Liver (tissue), 3 donors: ENCODE measurements around the gene PC.

Experiments used
- FOXA1 ChIP-seq: IDR thresholded peaks from 2 replicates; pipeline ENCODE4 v1.6.1; 2016; ENCODE audit warnings: antibody characterized with exemption
- GABPA ChIP-seq, 2 donors: IDR thresholded peaks in 1 of 2; conservative IDR thresholded peaks in 1 of 2; 2 replicates each; pipeline ENCODE4 v1.6.1; 2016; ENCODE audit warnings: antibody characterized with exemption in 2 of 2, mild to moderate bottlenecking in 1 of 2, moderate library complexity in 1 of 2
- RAD21 ChIP-seq, 2 donors: IDR thresholded peaks; 2 replicates each; pipeline ENCODE4 v1.6.1; 2016; ENCODE audit warnings: antibody characterized with exemption in 2 of 2, mild to moderate bottlenecking in 2 of 2
- RXRA ChIP-seq, 2 donors: IDR thresholded peaks; 2 replicates each; pipeline ENCODE4 v1.6.1; 2017 to 2018; ENCODE audit warnings: antibody characterized with exemption in 2 of 2, mild to moderate bottlenecking in 1 of 2
- SP1 ChIP-seq: IDR thresholded peaks from 2 replicates; pipeline ENCODE4 v1.6.1; 2018; ENCODE audit warnings: antibody characterized with exemption, mild to moderate bottlenecking
- TF ChIP-seq, protein P1 (sequence below): IDR thresholded peaks from 2 replicates; pipeline ENCODE4 v1.6.1; 2016; ENCODE audit warnings: antibody characterized with exemption, mild to moderate bottlenecking
- TF ChIP-seq, protein P2 (sequence below): fragments of 150-350 bp; IDR thresholded peaks from 2 replicates; pipeline ENCODE4 v1.5.1; 2017; ENCODE audit warnings: improper control_type of control experiment, low read depth, low read length; ENCODE audit not compliant: missing input control
- TF ChIP-seq, protein P3 (sequence below): IDR thresholded peaks from 2 replicates; pipeline ENCODE4 v1.6.1; 2016; ENCODE audit warnings: antibody characterized with exemption
- TF ChIP-seq, protein P4 (sequence below): IDR thresholded peaks from 2 replicates; pipeline ENCODE4 v1.6.1; 2016; ENCODE audit warnings: antibody characterized with exemption
- donor health status: healthy.
- donor health status: healthy.

DNA sequence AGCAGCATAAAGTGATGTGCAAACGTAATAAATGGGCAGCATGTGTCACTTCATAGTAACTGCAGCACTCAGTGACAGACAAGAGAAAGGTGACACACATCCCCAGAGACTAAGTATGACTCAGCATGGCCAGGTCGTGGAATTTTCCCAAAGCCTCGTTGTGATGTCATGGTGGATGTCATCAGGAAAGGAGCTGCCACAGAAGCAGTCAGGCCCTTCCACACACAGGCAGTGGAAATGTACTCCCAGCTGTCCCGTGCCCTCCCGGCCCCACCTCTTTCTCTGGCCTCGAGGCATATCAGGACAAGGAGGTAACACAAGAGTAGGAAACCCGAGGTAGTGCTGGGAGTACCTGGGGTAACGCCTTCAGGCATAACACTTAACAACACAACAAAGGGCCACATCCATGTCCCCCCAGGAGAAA is 8.1 kb downstream of the PC start:
- TF ChIP-seq, protein P1, sequence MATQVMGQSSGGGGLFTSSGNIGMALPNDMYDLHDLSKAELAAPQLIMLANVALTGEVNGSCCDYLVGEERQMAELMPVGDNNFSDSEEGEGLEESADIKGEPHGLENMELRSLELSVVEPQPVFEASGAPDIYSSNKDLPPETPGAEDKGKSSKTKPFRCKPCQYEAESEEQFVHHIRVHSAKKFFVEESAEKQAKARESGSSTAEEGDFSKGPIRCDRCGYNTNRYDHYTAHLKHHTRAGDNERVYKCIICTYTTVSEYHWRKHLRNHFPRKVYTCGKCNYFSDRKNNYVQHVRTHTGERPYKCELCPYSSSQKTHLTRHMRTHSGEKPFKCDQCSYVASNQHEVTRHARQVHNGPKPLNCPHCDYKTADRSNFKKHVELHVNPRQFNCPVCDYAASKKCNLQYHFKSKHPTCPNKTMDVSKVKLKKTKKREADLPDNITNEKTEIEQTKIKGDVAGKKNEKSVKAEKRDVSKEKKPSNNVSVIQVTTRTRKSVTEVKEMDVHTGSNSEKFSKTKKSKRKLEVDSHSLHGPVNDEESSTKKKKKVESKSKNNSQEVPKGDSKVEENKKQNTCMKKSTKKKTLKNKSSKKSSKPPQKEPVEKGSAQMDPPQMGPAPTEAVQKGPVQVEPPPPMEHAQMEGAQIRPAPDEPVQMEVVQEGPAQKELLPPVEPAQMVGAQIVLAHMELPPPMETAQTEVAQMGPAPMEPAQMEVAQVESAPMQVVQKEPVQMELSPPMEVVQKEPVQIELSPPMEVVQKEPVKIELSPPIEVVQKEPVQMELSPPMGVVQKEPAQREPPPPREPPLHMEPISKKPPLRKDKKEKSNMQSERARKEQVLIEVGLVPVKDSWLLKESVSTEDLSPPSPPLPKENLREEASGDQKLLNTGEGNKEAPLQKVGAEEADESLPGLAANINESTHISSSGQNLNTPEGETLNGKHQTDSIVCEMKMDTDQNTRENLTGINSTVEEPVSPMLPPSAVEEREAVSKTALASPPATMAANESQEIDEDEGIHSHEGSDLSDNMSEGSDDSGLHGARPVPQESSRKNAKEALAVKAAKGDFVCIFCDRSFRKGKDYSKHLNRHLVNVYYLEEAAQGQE, result no peak
- TF ChIP-seq, protein P2, sequence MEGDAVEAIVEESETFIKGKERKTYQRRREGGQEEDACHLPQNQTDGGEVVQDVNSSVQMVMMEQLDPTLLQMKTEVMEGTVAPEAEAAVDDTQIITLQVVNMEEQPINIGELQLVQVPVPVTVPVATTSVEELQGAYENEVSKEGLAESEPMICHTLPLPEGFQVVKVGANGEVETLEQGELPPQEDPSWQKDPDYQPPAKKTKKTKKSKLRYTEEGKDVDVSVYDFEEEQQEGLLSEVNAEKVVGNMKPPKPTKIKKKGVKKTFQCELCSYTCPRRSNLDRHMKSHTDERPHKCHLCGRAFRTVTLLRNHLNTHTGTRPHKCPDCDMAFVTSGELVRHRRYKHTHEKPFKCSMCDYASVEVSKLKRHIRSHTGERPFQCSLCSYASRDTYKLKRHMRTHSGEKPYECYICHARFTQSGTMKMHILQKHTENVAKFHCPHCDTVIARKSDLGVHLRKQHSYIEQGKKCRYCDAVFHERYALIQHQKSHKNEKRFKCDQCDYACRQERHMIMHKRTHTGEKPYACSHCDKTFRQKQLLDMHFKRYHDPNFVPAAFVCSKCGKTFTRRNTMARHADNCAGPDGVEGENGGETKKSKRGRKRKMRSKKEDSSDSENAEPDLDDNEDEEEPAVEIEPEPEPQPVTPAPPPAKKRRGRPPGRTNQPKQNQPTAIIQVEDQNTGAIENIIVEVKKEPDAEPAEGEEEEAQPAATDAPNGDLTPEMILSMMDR, result no peak
- TF ChIP-seq, protein P3, sequence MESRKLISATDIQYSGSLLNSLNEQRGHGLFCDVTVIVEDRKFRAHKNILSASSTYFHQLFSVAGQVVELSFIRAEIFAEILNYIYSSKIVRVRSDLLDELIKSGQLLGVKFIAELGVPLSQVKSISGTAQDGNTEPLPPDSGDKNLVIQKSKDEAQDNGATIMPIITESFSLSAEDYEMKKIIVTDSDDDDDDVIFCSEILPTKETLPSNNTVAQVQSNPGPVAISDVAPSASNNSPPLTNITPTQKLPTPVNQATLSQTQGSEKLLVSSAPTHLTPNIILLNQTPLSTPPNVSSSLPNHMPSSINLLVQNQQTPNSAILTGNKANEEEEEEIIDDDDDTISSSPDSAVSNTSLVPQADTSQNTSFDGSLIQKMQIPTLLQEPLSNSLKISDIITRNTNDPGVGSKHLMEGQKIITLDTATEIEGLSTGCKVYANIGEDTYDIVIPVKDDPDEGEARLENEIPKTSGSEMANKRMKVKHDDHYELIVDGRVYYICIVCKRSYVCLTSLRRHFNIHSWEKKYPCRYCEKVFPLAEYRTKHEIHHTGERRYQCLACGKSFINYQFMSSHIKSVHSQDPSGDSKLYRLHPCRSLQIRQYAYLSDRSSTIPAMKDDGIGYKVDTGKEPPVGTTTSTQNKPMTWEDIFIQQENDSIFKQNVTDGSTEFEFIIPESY, result no peak
- TF ChIP-seq SP1 (peak; percentile 47), GABPA (IDR thresholded peaks at IDR 0.05 in 1 of 2, conservative IDR thresholded peaks at IDR 0.05 in 1 of 2) (no peak), RXRA (IDR thresholded peaks at IDR 0.05) (peak; percentile 18 to 44), RAD21 (IDR thresholded peaks at IDR 0.05) (peak in 1 of 2 donors; percentile 23), FOXA1 (no peak)
- TF ChIP-seq, protein P4, sequence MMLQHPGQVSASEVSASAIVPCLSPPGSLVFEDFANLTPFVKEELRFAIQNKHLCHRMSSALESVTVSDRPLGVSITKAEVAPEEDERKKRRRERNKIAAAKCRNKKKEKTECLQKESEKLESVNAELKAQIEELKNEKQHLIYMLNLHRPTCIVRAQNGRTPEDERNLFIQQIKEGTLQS, result peak; percentile 54
